ENCODE results near the gene ABCB9.

- no peak for TF ChIP-seq CTCF (IDR thresholded peaks at IDR 0.05)
- TF ChIP-seq POLR2A (IDR thresholded peaks at IDR 0.05), result no peak
- no peak for TF ChIP-seq POLR2AphosphoS5 (IDR thresholded peaks at IDR 0.05)
Measured at GRCh38 chr12:122889761-122890520, 76.3 kb downstream of the ABCB9 start.

Measured in sigmoid colon (tissue), 4 donors.